Hematopoietic multipotent progenitor cell treated with erythropoietin and hydrocortisone succinate and interleukin-3 and kit ligand, for 8 days (in vitro differentiated cells): Measurements from ENCODE around the gene LRRC8B.
"Not testable (repeated sequence)": the region's sequence is repeated elsewhere in the genome, so short reads cannot be mapped to it uniquely, and the experiment has no call there.

ENCODE experiments used
- DNase-seq: peaks from one replicate; pipeline ENCODE4 v3.0.0-alpha.2; 2015

LRRC8B gene

DNA sequence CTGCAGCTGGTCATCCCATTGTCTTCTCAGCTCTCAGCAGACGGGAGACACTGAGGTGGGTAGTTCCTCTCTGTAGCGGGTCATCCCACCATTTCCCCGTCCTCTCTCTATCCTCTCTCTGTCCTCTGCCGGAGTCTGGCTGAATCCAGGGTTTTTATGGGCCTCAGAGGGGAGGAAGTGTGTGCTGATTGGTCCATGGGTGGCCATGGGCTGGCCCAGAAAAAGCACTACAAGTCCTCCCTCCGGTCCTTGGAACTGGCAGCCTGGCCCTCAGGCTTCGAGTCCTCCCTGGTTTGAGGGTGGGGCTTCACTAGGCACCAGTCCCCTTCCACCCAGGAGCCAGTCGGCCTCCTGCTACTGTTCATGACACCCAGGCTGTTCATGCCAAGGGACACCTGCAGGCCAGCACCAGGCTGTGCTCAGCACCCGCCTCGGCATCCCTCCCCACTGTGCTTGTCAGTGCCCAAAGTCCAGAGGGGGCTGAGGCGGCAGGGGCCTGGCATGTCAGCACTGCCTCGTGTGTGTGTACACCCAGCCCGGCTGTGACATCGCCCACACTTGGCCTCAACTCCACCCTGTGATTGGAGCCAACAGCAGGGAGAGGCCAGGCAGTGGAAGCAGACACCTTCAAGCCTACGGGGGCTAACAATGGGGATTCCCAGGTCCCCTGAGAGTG, 85.3 kb downstream of the LRRC8B start:
- no peak for DNase-seq

DNA sequence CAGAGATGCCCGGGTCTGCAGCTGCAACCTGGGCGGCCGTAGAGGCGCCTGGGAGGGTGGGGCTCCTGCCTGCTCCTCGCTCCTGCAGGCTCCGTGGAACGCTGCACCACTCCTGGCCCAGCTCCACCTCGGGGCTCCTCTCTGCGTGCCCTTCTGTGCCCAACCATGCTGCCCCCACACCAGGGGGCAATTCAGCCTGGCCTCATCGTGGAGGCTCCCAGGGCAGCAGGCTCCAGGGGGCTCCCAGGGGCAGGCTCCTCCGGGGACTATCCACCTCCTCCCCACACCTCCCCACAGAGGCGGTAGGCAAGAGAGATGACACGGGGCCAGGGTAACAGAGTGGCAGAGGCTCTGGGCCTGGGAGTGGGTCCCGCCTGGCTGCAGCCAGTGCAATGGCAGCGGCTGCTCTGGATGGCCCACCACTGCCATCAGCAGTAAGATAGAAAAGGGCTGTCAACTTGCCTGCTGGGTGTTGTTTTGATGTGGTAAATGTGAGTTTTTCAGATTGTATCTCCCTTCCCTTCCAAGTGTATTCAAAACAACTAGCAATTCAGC, 85.9 kb downstream of the LRRC8B start:
- no peak for DNase-seq

DNA sequence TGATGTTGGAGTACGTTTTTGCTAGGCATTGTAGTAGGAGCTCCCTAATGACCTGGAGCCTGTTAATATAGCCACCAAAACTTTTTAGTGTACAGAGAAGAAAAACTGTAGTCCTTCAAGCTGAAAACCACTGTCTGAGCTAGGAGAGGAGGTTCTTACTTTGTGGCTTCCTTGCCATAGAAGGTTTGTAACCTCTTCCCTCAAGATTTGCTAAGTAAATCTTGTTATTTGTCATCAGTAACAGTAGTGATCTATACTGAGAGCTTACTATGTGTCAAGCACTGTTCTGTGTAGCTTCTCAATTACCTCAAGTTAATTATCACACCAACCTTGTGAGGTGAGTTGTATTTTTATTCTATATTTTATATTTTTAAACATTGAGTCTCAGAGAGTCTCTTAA, 87.1 kb downstream of the LRRC8B start:
- DNase-seq: no peak

DNA sequence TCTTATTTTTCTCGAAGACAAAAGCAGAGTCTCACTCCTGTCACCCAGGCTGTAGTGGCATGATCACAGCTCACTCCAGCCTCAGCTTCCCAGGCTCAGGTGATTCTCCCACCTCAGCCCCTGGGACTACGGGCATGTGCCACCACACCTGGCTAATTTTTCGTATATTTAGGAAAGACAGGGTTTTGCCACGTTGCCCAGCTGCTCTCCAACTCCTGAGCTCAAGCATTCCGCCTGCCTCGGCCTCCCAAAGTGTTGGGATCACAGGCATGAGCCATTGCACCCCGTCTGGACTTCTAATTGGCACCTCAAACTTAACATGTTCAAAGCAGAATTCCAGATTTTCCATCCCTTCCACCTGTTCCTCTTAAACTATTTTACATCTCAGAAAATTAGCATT, 89.3 kb downstream of the LRRC8B start:
- no peak for DNase-seq

DNA sequence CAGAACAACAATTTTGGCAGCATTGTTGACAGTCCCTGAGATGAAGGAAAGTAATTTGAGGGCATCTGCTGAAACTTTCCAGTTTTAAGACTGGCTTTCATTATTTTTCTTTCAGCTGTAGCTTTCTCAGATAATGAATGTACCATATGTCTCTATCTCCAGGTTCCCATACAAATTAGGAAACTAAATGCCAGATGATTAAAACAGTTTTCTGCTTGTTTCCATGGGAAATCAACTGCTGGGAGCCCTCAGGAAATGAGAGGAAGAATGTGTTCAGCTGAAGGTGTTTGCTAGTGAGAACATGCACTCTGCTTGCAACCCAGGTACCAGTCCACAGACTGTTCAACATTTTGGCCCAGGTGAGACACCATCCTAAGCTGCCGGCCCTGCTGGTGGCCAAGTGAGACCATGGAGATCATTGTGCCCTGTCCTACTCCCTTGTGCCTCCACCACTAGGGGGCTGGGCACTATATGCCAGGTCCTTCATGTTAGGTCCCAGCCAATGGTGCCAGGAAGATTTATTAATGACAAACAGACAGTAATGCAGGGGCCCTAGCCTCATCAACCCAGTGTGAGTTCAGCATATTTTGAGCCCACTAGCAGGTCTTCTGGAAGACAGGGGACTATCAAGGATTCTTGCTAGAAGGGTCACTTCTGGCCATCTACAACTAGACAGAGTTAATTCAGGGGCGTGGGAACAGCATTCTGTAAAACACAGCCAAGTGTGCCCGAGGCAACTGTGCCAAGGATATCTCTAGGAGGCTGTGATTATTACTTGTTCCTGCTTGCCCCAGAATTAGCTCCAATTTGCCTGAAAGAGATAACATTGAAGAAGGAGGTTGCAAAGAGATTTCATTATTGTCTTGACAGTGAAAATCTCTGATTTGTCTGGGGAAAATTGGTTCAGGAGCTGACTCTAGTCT, 91.3 kb downstream of the LRRC8B start:
- DNase-seq: peak; percentile 65

DNA sequence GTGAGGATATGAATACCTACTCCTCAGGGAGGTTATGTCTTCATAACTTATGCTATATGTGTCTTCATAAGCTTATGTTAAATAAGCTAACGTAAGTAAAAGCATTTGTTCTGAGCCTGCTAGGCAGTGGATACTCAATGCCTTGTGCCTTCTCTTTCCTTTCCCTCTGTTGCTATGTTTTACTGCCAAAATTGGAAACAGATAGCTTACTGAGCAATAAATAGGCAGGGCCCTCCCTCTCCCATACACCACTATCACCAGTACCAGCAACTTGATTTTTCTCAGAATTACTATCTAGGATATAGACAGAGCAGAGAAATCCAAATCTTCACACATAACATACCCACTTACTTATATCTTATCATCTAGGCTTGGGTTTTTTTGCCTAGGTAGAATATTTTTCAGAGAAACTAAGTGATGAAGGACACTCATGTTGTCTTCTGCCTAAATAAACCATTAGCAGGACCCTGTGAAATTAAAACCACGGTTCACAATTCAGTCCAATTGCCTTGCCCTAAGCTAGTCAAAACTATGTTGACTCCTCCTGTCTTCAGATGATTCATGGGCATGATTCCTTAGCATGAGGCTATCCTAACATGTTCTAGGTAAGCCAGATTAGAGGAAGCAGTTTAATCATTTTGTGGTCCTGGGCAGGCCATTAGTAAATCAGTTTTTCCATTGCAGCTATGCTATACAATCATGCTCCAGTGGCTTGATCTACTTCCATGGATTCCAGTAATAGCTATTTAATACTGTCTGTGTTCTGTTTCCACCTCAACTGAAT, 92.4 kb downstream of the LRRC8B start:
- no peak for DNase-seq

DNA sequence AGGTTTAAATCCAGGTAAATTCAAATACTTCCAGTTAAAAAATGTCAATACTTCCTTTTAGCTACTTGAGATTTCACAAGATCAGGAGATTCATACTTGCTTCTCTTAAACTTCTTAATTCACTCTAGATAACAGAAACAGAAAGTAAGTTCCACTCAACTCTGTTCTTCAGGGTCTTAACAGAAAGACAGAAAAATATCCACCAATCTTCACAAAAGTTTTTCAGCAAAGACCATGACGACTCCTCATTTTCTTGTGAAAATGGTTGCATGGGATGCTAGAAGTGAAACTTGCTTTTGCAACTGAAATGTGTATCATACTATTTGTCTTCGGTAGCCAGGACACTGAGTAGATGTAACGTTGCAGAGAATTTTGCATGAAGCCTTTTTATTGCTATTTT, 96.0 kb downstream of the LRRC8B start:
- no peak for DNase-seq

DNA sequence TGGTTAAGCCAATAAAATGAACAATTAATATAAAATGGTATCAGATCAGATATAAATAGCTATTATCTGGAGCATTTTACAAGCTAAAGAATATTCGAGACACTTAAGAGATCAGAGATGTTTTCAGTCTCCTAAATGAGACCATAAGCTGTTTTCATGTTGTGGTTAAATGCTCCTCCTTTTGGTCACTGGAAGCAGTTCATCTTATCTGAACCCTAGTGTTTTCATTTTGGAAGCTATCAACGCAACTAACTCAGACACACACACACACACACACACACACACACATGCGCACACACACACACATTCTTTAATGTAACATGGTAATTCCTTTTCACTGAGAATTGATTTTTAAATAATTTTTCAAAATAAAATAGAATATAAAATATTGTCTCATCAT, 98.3 kb downstream of the LRRC8B start:
- DNase-seq: peak; percentile 53

DNA sequence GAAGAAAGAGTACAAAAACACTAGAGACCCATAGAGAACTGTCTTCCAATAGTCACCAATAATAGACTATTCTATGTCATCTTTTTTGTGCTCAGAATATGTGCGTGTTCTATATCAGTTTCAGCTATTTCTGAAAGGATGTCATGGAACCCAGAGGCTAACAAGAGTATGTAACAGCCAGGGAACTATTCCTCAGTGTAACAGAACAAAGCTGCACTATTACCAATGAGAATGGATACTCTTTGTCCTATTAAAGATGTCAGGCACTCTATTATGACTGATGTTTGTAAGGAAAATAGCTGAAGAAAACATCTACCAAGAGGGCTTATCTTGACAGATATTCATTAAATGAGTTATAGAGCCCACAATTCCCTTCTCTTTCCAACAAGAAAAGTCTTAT, 99.7 kb downstream of the LRRC8B start:
- no peak for DNase-seq

DNA sequence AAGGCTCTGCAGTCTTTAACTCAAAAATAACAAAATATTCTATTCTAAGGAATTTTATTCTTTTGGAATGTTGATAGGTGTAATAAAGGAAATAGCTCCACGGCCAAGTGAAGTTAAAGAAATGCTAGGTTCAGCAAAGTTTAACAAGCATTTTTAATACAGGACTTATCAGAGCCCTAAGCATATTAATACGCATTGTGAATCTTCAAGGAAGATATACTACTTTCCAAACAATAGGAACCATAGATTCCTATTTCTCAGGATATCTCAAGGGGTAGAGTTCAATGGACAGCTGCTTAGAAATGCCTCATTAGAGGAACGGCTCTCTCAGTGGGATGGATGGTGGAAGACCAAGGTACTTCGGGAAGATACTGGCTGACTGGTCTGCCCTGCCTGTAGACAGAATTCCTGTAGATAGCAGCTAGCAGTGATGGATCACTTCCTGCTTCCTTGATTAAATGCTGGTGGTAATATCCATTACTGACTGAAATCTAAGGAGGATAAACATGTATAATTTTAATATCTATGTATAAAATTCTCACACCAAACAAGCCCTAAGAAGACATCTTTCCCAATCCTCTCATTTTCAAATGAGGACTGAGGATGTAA, 100.2 kb downstream of the LRRC8B start:
- DNase-seq: no peak

DNA sequence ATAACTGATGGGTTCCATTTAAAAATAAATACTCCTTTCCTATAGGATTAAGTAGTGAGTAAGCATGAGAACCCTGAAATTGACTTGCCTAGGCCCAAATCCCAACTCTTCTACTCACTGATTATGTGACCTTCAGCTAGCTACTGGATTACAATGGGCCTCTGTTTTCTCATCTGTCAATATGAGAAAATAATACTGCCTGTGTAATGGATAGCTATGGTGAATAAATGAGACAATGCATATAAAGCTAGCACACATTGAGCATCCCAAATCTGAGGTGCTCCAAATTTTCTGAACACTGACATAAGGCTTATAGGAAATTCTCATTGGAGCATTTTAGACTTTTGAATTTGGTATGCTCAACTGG, 103.0 kb downstream of the LRRC8B start:
- no peak for DNase-seq

DNA sequence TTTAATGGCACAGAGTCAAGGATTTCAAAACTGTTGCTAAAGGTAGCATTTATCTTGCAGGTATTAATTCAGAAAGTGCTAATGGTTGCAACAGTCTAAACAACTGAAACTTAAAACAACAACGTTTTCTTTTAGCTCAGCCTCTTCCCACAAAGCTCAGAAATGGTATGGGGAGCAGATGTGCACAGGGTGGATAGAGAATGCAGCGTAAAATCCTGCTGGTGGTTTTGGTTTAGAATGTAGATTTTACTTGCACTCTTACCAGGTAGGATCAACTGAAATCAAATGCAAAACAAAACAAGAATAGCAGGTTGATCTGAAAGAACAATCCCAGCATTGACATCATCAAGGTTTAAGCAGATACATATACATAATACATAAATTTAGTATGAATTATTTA, 104.5 kb downstream of the LRRC8B start:
- DNase-seq: no peak

DNA sequence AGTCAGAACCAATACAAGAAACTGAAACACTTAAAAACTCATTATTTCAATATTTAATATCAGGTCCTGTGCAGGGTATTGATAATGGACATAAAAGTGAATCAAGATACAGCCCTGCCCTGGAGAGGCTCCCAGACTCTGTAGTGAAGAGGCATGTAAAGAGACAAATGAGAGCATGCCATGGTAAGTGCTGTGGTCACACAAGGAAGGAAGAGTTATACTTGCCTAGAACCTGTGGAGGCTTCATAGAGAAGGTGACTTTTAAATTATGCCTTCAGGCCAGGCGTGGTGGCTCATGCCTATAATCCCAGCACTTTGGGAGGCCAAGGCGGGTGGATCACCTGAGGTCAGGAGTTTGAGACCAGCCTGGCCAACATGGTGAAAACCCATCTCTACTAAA, 105.0 kb downstream of the LRRC8B start:
- DNase-seq: not testable (repeated sequence)

DNA sequence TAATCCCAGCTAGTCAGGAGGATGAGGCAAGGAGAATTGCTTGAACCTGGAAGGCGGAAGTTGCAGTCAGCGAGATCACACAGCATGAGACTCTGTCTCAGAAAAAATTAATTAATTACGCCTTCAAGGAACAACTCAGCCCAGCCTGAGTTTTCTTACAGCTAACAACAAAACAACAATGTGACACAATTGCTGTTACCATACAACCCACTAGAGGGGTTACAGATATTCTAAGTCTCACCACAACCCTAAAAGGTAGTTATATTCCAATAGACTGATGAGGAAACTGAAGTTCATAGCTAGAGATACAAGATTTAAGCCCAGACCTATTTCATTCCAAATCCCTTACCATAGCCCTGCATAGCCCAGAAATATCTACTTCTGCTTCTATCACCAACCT, 105.4 kb downstream of the LRRC8B start:
- no peak for DNase-seq

DNA sequence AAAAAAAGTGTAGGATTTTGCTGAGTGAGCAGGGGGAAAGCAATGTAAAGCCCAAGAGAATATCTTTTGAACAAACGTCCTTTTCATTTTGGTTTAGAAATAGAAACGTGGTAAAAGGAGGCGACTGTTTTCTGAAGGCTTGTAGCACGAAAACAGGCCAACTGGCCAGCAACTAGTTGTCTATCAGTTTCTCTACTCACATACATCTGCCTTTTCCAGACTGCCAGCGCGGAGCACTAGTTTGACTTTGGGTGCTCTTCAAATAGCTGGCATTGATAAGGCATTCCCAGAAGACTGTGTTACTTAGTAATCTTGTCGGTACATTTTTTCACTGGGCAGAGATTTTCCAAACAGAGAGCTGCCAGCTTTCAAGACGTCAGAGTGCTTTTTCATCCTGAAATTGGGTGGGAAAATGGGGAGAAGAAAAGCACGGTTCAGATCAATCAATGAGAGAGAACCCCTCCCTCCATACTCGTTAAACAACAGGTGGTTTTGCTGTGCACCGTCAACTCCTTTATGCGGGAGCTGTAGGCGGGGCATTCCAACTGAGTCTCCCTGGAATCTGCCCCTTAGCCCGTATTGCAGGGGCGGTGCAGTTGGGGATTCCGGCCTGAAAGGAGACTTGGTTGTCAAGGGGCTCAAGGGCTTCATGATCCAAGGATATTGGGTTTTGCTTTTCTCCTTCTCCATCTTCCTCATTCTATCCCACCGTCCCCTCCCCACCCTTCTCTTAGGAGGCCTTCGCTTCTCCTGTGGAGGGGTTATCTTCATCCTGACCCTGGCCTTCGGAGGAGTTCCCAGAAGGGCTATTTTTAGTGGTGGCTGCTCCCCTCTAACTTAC, 107.4 kb downstream of the LRRC8B start:
- DNase-seq: peak; percentile 72

DNA sequence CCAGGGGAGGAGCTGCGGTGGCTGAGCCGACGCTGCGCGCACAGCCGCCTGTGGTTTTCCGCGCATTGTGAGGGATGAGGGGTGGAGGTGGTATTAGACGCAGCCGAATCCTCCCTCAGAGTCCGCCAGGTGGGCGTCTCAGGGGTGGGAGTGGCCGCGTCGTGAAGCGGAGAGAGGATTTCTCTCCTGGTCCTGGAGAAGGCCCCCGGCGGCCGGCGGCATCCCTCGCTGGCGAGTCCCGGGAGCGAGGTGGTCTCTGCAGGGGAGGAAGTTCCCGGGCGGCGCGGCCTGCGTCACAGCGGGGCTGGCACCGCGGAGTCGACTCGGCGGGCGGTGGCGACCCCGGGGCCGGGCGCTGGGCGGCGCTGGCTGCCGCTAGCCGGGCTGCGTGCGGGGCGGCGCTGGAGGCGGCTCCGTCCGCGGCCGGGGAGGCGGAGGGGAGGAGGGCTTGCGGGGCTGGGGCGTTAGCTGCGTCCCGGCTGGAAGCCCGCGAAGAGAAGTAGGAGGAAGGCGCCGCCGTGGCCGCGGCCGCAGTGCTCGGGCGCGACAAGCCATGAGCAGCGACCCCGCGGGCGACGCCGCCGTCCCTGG, 108.1 kb downstream of the LRRC8B start, which contains the start of gene LRRC8C:
TSS of gene LRRC8C (plus strand) at position 464 of the 591 bp plus-strand sequence. CDS start 53,354 bp downstream, outside the sequence.
- DNase-seq: peak; percentile 72

DNA sequence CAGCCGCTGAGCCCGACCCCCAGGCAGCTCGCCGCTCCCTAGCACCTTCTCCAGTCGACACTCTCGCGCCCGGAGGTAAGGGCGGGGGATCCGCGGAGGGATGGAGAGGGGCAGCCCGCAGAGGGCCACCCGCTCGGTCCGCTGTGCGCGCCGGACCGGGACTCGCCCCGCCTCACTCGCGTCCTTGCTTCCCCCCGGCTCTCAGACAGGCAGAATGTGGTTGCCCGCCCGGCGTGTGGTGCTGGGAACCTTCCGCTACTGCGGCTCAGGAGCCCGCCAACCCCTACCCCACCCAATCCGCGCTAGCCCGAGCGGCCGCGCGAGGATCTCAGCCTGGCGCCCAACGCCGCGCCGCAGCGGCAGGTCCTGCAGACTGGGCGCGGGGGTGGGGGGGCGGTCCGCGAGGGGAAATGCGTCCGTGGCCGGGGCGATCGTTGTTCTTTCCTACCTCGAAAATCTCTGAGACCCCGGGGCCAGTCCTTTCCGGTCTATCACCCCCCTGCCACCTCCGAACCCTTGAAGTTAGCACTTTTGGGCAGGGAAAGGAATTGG, 108.7 kb downstream of the LRRC8B start:
- DNase-seq: peak; percentile 60

DNA sequence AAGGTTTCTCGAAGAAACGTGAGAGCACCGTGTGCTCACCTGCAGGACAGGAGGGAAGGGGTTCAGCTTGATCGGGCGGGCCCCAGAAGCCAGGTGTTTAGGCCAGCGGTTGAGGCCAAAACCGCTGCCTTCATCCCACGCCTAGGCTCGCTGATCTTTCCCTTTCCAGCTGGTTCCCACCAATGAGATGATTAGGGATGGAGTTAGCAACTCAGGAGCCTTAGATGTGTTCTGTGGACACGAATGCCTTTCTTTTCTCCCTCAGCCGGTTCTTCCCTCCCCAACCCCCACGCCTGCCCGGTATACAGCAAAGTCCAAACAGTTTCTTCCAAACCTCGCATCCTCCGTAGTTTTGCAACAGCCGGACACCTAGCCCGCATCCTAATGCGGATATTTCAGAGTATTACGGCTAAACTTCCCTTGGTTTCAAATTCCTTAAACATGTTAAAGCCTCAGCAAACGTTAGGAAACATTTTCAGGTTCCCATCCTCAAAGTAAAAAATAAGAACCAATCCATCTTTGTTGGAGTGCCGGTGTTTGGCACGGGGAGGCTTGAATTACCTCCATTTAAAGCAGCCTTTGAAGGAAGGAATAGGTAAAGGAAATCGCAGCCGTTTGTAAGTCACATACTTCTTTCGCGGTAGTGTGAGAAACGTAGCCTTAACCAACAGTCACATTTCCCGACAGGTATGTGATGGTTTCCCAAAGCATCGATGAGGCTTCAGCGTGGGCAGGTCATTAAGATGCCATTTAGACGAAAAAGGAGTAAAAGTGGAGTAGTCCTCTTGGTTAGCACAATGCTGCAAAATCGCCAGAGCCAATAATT, 109.4 kb downstream of the LRRC8B start:
- DNase-seq: peak; percentile 32

DNA sequence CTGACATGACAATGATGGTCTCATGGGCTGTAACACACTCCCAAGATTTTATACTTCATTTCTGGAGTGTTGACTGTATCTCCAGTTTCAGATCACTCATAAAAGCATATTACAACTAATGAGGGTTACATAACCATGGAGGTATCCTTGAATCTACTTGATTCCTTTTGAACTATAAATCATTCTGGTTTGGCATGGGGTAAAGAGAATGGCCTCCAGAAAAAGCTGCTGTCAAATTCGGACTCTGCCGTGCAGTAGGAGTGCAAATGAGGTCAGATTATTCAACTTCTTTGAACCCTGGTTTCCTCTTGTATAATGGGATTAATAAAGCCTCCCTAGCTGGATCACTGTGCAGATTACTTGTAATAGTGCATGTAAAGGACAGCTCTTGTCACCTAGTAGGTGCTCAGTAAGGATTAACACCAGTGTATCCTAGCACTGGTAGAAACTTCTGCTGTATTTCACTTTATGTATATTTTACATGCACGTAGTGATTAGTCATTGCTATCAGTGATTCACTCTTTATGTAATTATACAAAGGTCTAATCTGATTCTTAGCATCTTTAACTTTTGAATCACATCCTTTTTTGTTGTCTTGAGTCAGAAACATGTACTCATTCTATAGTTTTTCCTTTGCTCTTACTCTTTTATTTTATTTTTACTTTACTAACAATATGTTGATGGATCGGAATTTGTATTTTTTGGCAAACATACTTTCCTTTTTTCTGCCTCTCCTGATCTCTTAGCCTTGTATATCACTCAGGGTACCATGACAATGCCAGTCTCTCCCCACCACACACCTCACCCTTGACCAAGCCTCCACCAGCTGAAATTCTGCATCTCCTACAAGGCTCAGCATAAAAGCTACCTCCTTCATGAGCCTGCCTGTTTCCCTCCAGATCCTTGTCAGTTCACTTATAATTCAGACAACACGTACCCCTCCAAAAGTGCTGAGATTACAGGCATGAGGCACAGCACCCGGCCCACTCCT, 111.5 kb downstream of the LRRC8B start:
- DNase-seq: no peak
